HEK293T (cell line): ENCODE measurements around the gene LRRC72.
A peak's percentile ranks its signal among the peaks of the same experiment; 100 is the strongest.
"Not testable (repeated sequence)": the region's sequence is repeated elsewhere in the genome, so short reads cannot be mapped to it uniquely, and the experiment has no call there.

Experiments used
- CTCF ChIA-PET: fragments of 350-600 bp; formaldehyde crosslinking; extraction: SDS; loops from one replicate; lab custom pipeline; 2021; ENCODE audit warnings: antibody characterized with exemption, inconsistent platforms; lab: Yijun Ruan, JAX
- POLR2A ChIA-PET: fragments of 350-600 bp; formaldehyde crosslinking; extraction: SDS; loops from one replicate; lab custom pipeline; 2020; ENCODE audit warnings: antibody characterized with exemption, inconsistent platforms; lab: Yijun Ruan, JAX
- DNase-seq: peaks from one replicate; pipeline ENCODE4 v3.0.0; 2012; ENCODE audit warnings: mixed read lengths; ENCODE audit errors: extremely low spot score
- ARNT ChIP-seq: fragments of 450-650 bp; IDR thresholded peaks from 2 replicates; pipeline ENCODE4 v1.6.1; 2017; ENCODE audit warnings: mild to moderate bottlenecking
- BHLHE40 ChIP-seq: fragments of 450-650 bp; IDR thresholded peaks from 2 replicates; pipeline ENCODE4 v1.6.1; 2016; ENCODE audit warnings: mild to moderate bottlenecking, moderate library complexity, borderline replicate concordance
- CTBP1 ChIP-seq: fragments of 450-650 bp; IDR thresholded peaks from 2 replicates; pipeline ENCODE4 v1.6.1; 2016; ENCODE audit warnings: borderline replicate concordance
- ELF4 ChIP-seq: fragments of 450-650 bp; IDR thresholded peaks from 2 replicates; pipeline ENCODE4 v1.6.1; 2017; ENCODE audit warnings: antibody characterized with exemption
- FOXA1 ChIP-seq: fragments of 450-650 bp; IDR thresholded peaks from 2 replicates; pipeline ENCODE4 v1.6.1; 2016; ENCODE audit warnings: mild to moderate bottlenecking
- FOXK2 ChIP-seq: fragments of 450-650 bp; IDR thresholded peaks from 2 replicates; pipeline ENCODE4 v1.6.1; 2016; ENCODE audit warnings: mild to moderate bottlenecking
- FOXM1 ChIP-seq: fragments of 450-650 bp; IDR thresholded peaks from 2 replicates; pipeline ENCODE4 v1.6.1; 2017; ENCODE audit warnings: mild to moderate bottlenecking, borderline replicate concordance
- HDGF ChIP-seq: fragments of 450-650 bp; IDR thresholded peaks from 2 replicates; pipeline ENCODE4 v1.6.1; 2017; ENCODE audit warnings: antibody characterized with exemption, borderline replicate concordance
- L3MBTL2 ChIP-seq: fragments of 450-650 bp; conservative IDR thresholded peaks from 2 replicates; pipeline ENCODE4 v1.6.1; 2016; ENCODE audit warnings: mild to moderate bottlenecking
- LEF1 ChIP-seq: fragments of 450-650 bp; IDR thresholded peaks from 2 replicates; pipeline ENCODE4 v1.6.1; 2017; ENCODE audit warnings: mild to moderate bottlenecking, borderline replicate concordance
- NFRKB ChIP-seq: fragments of 450-650 bp; IDR thresholded peaks from 2 replicates; pipeline ENCODE4 v1.6.1; 2016; ENCODE audit warnings: mild to moderate bottlenecking, moderate library complexity
- SP1 ChIP-seq: fragments of 450-650 bp; IDR thresholded peaks from 2 replicates; pipeline ENCODE4 v1.6.1; 2017
- SUZ12 ChIP-seq: fragments of 450-650 bp; IDR thresholded peaks from 2 replicates; pipeline ENCODE4 v1.6.1; 2016; ENCODE audit warnings: mild to moderate bottlenecking
- TARDBP ChIP-seq: fragments of 450-650 bp; IDR thresholded peaks from 2 replicates; pipeline ENCODE4 v1.6.1; 2016
- ZNF384 ChIP-seq: fragments of 450-650 bp; IDR thresholded peaks from 2 replicates; pipeline ENCODE4 v1.6.1; 2016
- TF ChIP-seq, protein P1 (sequence below): fragments of 450-650 bp; IDR thresholded peaks from 2 replicates; pipeline ENCODE4 v1.6.1; 2016

LRRC72 gene

DNA sequence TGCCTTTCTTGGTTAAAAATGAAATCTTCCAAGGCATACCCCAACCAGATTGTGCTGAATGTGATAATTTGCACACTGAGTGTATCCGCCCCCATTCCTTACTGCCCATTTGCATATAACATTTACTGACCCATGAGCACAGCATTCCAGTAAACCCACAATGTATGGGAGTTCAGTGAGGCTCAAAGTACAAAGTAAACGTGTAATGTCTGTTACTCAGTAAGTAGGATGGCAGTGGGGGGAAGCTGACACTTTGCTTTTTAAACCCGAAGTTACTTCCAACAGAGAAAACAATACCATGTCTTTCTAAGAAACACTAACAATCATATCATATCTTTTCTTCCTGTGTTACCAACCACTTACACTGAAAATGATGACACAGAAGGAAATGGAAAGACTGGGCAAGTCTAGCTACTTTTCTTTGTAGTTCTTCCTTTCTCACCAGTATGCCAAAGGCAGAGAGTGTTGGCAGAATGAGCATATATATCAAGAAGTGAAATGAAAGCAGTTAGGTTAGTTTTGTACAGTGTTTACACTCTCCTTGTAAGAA lies 34.0 kb upstream of the LRRC72 start:
- ChIA-PET CTCF (no interaction called here), POLR2A (no interaction called here)
- no peak for DNase-seq
- TF ChIP-seq NFRKB, result no peak

DNA sequence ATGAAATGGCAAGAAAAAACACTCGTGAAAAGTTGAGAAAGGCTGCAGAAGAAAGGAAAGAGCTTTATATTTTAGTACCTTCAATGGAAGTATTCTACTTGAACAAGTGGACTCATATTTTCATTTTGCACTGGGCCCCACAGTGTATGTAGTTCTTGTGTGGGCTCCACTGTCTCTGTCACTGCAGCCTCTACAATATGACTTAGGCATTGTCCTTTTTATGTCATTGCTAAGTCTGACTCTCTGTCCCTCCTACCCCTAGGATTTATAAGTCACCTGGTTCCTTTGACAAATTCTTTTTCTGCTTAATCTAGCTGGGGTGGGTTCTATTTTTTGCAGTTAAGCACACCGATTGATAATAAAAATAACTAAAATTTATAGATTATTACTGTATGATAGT lies 33.4 kb upstream of the LRRC72 start:
- TF ChIP-seq ZNF384 (no peak), NFRKB (no peak), ELF4 (no peak), CTBP1 (no peak), HDGF (no peak), L3MBTL2 (no peak), FOXA1 (no peak), SUZ12 (no peak), SP1 (no peak), FOXM1 (no peak)
- TF ChIP-seq, protein P1, sequence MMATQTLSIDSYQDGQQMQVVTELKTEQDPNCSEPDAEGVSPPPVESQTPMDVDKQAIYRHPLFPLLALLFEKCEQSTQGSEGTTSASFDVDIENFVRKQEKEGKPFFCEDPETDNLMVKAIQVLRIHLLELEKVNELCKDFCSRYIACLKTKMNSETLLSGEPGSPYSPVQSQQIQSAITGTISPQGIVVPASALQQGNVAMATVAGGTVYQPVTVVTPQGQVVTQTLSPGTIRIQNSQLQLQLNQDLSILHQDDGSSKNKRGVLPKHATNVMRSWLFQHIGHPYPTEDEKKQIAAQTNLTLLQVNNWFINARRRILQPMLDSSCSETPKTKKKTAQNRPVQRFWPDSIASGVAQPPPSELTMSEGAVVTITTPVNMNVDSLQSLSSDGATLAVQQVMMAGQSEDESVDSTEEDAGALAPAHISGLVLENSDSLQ, result no peak
- ChIA-PET POLR2A (no interaction called here), CTCF (no interaction called here)
- no peak for DNase-seq

DNA sequence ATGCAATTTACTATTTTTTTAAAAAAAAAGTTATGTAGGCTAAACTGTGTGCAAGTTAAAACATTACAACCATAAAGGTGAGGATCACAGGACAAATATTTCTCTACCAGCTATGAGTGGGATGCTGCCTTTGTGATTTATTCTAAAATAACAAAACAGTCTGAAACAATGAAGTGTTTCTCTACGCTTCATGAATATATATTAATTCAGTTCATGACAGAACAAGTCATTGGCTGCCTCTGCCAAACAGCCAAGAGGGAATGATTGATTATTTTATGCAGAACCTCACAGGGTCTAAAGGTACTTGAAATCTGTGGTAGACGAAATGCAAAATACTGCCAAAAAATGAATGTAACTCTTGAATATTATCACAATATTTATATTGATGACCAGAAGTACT lies 32.1 kb upstream of the LRRC72 start:
- POLR2A ChIA-PET, result no interaction called here
- TF ChIP-seq, protein P1, result 0 out of 2 replicates have a peak, but pooled peaks have one; percentile 2
- TF ChIP-seq LEF1, result no peak
- CTCF ChIA-PET, result no interaction called here
- DNase-seq, result no peak

DNA sequence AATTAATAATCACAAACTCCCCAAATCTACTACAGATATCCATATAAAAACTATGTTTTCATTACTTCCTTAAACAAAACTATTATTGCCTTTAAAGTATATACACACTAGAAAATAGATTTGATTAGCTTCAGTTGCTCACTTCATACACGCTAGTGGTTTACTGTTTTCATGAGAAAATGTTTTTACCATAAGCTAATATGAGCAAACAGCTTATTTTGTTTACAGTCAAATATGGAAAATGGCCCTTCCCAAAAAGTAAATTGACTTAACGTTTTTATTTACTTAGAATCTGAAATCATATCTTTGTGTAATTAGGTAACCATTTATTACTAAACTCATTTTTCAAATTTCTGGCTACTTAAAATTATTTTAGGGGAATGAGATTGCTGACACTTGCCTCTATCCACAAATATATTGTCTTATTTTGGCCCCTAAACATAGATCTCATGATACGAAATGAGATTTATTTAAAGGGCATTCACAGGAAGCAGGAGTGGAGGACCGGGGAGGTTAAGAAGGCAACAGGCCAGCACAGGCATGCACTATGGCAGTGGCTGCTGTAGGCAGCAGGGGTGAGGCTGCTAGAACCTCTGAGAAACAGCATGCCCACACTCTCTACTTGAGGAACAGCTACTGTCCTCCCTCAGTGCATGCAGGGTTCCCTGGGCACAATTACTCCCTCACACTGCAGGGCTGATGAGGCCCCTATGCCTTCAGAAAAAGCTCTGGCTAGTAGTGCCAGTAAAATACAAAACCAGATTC lies 31.5 kb upstream of the LRRC72 start:
- ChIA-PET POLR2A (no interaction called here), CTCF (no interaction called here)
- no peak for TF ChIP-seq SUZ12
- no peak for TF ChIP-seq NFRKB
- TF ChIP-seq ELF4, result no peak
- TF ChIP-seq, protein P1, result no peak
- TF ChIP-seq FOXA1, result no peak
- TF ChIP-seq L3MBTL2, result no peak
- no peak for TF ChIP-seq SP1
- TF ChIP-seq FOXK2, result no peak
- no peak for TF ChIP-seq LEF1
- TF ChIP-seq TARDBP, result no peak
- no peak for TF ChIP-seq ZNF384
- TF ChIP-seq ARNT, result no peak
- TF ChIP-seq CTBP1, result no peak
- no peak for TF ChIP-seq FOXM1
- no peak for DNase-seq

DNA sequence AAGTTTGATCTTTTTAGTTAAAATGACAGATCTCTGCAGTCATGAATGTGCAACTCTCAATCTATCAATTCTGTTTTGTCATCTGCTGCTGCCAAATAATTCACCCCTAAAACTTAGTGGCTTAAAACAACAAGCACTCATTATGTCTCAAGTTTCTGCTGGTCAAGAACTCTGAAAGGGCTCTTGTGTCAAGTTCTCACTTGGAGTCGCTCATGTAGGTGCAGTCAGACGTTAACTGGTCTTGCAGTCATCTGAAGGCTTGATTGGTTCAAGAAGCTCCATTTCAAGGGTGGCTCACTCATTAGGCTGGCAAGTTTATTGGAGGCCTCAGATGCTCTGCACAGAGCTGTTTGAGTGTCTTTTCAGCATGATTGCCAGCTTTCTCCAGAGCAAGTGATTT lies 28.5 kb upstream of the LRRC72 start:
- ChIA-PET CTCF (interaction anchor here (0.7 kb wide), 1 partner anchor 676 kb away, joined by 3 read pairs; no protein-coding TSS in a partner anchor), POLR2A (no interaction called here)
- TF ChIP-seq ELF4 (no peak), LEF1 (no peak), HDGF (no peak), FOXA1 (no peak), TARDBP (no peak), NFRKB (no peak), SP1 (no peak), BHLHE40 (no peak), L3MBTL2 (no peak), ZNF384 (no peak), CTBP1 (no peak)
- no peak for DNase-seq

DNA sequence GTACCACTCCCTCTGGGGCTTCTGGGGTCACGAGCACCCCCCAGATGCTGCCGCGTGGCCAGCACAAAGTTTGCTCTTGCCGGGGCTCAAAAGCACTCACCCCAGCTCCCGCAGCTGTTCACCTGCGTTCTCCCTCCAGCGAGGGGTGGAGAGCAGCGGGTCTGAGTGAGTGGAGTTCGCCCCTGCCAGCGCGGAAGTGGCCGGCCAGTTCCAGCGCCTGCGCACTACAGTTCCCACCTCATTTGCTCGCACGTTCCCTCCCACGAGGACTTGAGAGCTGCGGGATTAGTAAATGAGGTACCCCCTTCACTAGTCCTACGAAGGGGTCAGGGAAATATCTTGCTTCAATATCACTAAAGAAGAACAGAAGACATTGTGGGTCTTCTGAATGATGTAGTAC lies 24.3 kb upstream of the LRRC72 start:
- no peak for TF ChIP-seq ELF4
- TF ChIP-seq L3MBTL2, result no peak
- no peak for TF ChIP-seq NFRKB
- TF ChIP-seq SUZ12, result no peak
- no peak for TF ChIP-seq FOXK2
- POLR2A ChIA-PET, result no interaction called here
- CTCF ChIA-PET, result no interaction called here
- no peak for DNase-seq

DNA sequence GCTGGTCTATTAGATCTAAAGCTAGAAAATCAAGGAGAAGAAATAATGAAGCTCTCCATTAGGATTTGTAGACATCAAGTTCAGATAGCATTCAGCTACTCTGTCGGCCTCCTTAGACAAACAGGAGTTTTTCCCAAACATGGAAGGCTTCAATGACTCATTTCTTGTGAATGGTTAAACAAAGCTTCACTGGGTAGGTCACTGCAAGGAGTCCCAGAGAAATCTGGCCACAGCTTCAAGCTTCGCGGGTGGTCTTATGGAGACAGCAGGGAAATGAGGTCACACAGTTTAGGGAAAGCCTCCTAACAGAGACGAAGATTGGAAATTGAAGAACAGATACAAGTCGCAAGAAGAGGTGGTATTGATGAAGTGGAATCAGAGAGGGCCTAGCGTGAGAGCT lies 22.6 kb upstream of the LRRC72 start:
- ChIA-PET CTCF (interaction anchor here (0.6 kb wide), 1 partner anchor 56 kb away, joined by 3 read pairs; no protein-coding TSS in a partner anchor), POLR2A (no interaction called here)
- TF ChIP-seq TARDBP (no peak), HDGF (no peak), FOXM1 (no peak), CTBP1 (no peak), ELF4 (no peak), SP1 (no peak), SUZ12 (no peak), BHLHE40 (no peak)
- TF ChIP-seq, protein P1, result no peak
- no peak for DNase-seq

DNA sequence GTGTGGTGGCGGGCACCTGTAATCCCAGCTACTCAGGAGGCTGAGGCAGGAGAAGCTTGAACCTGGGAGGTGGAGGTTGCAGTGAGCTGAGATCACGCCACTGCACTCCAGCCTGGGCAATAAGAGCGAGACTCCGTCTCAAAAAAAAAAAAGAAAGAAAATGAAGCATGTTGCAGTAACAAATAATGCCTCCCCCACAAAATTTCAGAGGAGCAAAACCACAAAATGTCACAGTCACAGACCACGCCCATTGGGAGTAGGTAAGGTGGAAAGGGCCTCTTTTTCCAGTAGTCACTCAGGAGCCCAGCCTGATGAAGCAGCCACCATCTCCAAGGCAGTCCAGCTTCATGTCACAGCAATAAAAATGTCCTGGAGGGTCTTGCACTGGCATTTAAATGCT lies 20.2 kb upstream of the LRRC72 start:
- POLR2A ChIA-PET, DNase-seq, CTCF ChIA-PET: not testable (repeated sequence)
